BLaER1 (cell line): ENCODE measurements around the gene HELZ.

ENCODE experiments used
- H3K27ac ChIP-seq: shearing (Covaris generic); formaldehyde crosslinking; 2 replicates; pipeline ENCODE4 v1.8.1; 2022
- H3K27me3 ChIP-seq: shearing (Covaris generic); formaldehyde crosslinking; 2 replicates; pipeline ENCODE4 v1.8.1; 2022
- H3K36me3 ChIP-seq: shearing (Covaris generic); formaldehyde crosslinking; 2 replicates; pipeline ENCODE4 v1.8.1; 2022
- H3K4me1 ChIP-seq: shearing (Covaris generic); formaldehyde crosslinking; 2 replicates; pipeline ENCODE4 v1.8.1; 2022
- H3K4me2 ChIP-seq: shearing (Covaris generic); formaldehyde crosslinking; 2 replicates; pipeline ENCODE4 v1.8.1; 2022
- H3K4me3 ChIP-seq: shearing (Covaris generic); formaldehyde crosslinking; 2 replicates; pipeline ENCODE4 v1.8.1; 2022
- H3K9ac ChIP-seq: shearing (Covaris generic); formaldehyde crosslinking; 2 replicates; pipeline ENCODE4 v1.8.1; 2022
- H3K9me3 ChIP-seq: shearing (Covaris generic); formaldehyde crosslinking; 2 replicates; pipeline ENCODE4 v1.8.1; 2022
- H4K20me1 ChIP-seq: shearing (Covaris generic); formaldehyde crosslinking; 2 replicates; pipeline ENCODE4 v1.8.1; 2022
- Cebpa-rat ChIP-seq: shearing (Covaris generic); IDR thresholded peaks from 2 replicates; pipeline ENCODE4 v1.8.1; 2022

HELZ gene

GRCh38 chr17:67168496-67168895 is 76.5 kb downstream of the HELZ start:
- no peaks in the 10 kb centered on the region for H3K27me3 ChIP-seq
- H3K4me2 ChIP-seq, result no peak overlapping the region
- no peak overlapping the region for H3K27ac ChIP-seq
- no peak for TF ChIP-seq Cebpa-rat
- H3K4me1 ChIP-seq, result no peaks in the 10 kb centered on the region
- peaks cover 92% of the 10 kb centered on the region for H3K36me3 ChIP-seq
- no peaks in the 10 kb centered on the region for H4K20me1 ChIP-seq
- H3K9me3 ChIP-seq, result no peaks in the 10 kb centered on the region
- H3K9ac ChIP-seq, result no peak overlapping the region
- no peak overlapping the region for H3K4me3 ChIP-seq

GRCh38 chr17:67165201-67165600 is 79.8 kb downstream of the HELZ start:
- no peak overlapping the region for H3K9ac ChIP-seq
- no peaks in the 10 kb centered on the region for H3K9me3 ChIP-seq
- no peak for TF ChIP-seq Cebpa-rat
- H3K27ac ChIP-seq, result no peak overlapping the region
- no peak overlapping the region for H3K4me3 ChIP-seq
- H4K20me1 ChIP-seq, result no peaks in the 10 kb centered on the region
- peaks cover 90% of the 10 kb centered on the region for H3K36me3 ChIP-seq
- no peak overlapping the region for H3K4me2 ChIP-seq
- no peaks in the 10 kb centered on the region for H3K27me3 ChIP-seq
- H3K4me1 ChIP-seq, result no peaks in the 10 kb centered on the region

DNA sequence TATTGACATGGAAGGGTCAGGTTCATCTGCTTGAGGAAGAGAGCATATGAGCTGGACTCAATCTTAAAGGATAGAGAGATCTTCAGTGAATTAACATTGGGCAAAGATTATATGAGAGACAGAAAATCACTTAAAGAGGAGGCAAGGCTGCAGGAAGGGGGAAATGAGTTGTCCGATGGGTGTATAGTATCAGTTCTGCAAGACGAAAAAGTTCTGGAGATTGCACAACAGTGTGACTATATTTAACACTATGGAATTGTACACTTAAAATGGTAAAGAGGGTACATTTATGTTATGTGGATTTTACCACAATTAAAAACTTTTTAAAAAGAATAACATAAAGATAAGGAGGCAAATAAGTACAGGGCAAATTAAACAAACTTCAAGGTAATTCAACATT is 80.7 kb downstream of the HELZ start:
- Histone ChIP-seq H3K9ac (no peak overlapping the region), H3K4me3 (no peak overlapping the region), H3K4me1 (no peaks in the 10 kb centered on the region), H3K27me3 (no peaks in the 10 kb centered on the region), H3K4me2 (no peak overlapping the region), H3K9me3 (no peaks in the 10 kb centered on the region), H4K20me1 (no peaks in the 10 kb centered on the region), H3K36me3 (peaks cover 84% of the 10 kb centered on the region), H3K27ac (no peak overlapping the region)
- no peak for TF ChIP-seq Cebpa-rat

DNA sequence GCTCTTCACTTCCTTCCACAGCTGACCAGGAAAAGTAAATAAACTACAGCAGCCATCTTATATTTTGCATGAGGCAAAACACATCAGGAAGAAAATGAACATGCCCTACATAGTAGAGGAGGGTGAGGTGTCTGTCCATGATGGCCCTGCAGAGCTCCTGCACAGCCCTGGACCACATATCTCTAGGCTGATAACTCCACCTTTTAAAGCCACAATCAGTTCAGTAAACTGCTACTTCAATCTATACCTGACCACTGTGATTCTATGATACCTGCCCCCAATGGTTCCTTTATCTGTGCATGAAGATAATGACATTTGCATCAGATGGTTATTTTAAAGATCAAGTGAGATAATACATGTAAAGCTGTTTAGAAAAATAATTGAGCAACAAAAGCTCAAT is 82.2 kb downstream of the HELZ start:
- no peaks in the 10 kb centered on the region for H3K4me1 ChIP-seq
- no peak for TF ChIP-seq Cebpa-rat

DNA sequence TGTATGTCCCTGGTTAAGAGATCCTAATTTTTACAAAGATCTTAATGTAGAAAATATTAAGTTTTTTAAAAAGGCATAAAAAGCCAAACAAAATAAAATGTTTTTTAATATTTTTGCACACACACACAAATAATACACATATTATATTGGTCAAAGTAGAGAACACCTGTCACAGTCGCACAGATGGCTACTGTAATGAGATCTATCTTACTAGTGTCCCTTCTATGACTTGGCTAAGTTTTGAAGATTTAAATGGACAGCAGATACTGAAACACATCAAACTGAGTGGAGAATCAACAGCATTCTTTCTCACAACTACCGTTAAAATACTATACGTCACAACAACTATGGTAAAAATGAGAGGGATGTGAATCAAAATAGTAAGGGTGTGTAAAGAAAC is 83.4 kb downstream of the HELZ start:
- Histone ChIP-seq H3K4me2 (no peak overlapping the region), H3K27ac (no peak overlapping the region), H3K4me1 (no peaks in the 10 kb centered on the region), H3K36me3 (peaks cover 68% of the 10 kb centered on the region), H3K9ac (no peak overlapping the region), H3K27me3 (no peaks in the 10 kb centered on the region), H4K20me1 (no peaks in the 10 kb centered on the region), H3K9me3 (no peaks in the 10 kb centered on the region), H3K4me3 (no peak overlapping the region)
- TF ChIP-seq Cebpa-rat, result no peak

More for the DNA sequence above, 82.2 kb downstream of the HELZ start:
- H3K9ac ChIP-seq, result no peak overlapping the region
- H4K20me1 ChIP-seq, result no peaks in the 10 kb centered on the region
- no peak overlapping the region for H3K4me2 ChIP-seq
- no peaks in the 10 kb centered on the region for H3K27me3 ChIP-seq
- H3K36me3 ChIP-seq, result peaks cover 71% of the 10 kb centered on the region
- no peak overlapping the region for H3K27ac ChIP-seq
- no peak overlapping the region for H3K4me3 ChIP-seq
- H3K9me3 ChIP-seq, result no peaks in the 10 kb centered on the region

- Histone ChIP-seq H4K20me1 (no peaks in the 10 kb centered on the region), H3K4me1 (no peaks in the 10 kb centered on the region), H3K4me2 (no peak overlapping the region), H3K27ac (no peak overlapping the region), H3K27me3 (no peaks in the 10 kb centered on the region), H3K36me3 (peaks cover 65% of the 10 kb centered on the region), H3K9ac (no peak overlapping the region), H3K4me3 (no peak overlapping the region), H3K9me3 (no peaks in the 10 kb centered on the region)
- TF ChIP-seq Cebpa-rat, result no peak
Measured at GRCh38 chr17:67160791-67161190, 84.2 kb downstream of the HELZ start.

DNA sequence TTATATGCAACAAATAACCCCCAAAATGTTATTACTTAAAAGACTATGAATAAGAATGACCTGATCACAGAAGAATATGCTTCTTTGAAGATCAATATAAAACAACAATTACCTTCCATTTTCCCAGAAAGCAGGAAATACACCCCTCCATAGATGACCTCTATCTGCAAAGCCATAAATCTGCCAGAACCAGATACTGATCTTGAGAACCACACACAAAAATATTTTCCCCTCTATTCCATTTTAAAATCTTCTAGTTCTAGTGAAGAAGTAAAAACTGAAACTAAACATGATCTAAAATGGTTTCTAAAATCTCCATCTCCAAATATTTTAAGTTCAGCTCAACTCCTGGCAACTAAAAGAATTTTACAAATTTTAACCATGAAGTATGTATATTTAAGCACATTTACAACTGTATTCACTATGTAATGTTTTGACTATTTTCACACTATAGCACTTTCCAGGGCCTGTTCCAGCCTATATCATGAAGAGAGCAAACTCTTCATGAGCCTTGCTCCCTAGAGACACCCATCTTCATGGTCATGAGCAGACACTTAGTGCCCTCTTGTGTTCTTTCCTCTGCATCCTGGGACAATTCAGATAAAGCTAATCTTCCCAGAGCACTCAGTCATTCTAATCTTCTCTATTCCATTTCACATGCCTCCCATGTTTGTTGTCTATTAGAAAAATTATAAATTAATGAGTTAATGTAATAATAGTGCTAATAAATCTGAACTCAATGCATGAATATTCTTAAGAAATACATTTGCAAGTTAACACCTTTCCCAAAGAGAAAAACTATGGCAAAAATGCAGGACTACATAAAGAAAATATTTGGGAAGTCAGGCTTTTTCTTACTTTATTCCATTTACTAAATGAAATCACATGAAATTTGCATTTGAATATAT is 87.0 kb downstream of the HELZ start:
- TF ChIP-seq Cebpa-rat, result no peak
- no peaks in the 10 kb centered on the region for H3K9me3 ChIP-seq
- H3K27me3 ChIP-seq, result no peaks in the 10 kb centered on the region
- no peaks in the 10 kb centered on the region for H3K4me1 ChIP-seq
- H3K4me3 ChIP-seq, result no peak overlapping the region
- H3K9ac ChIP-seq, result no peak overlapping the region
- no peak overlapping the region for H3K4me2 ChIP-seq
- peaks cover 52% of the 10 kb centered on the region for H3K36me3 ChIP-seq
- H3K27ac ChIP-seq, result no peak overlapping the region
- no peaks in the 10 kb centered on the region for H4K20me1 ChIP-seq

DNA sequence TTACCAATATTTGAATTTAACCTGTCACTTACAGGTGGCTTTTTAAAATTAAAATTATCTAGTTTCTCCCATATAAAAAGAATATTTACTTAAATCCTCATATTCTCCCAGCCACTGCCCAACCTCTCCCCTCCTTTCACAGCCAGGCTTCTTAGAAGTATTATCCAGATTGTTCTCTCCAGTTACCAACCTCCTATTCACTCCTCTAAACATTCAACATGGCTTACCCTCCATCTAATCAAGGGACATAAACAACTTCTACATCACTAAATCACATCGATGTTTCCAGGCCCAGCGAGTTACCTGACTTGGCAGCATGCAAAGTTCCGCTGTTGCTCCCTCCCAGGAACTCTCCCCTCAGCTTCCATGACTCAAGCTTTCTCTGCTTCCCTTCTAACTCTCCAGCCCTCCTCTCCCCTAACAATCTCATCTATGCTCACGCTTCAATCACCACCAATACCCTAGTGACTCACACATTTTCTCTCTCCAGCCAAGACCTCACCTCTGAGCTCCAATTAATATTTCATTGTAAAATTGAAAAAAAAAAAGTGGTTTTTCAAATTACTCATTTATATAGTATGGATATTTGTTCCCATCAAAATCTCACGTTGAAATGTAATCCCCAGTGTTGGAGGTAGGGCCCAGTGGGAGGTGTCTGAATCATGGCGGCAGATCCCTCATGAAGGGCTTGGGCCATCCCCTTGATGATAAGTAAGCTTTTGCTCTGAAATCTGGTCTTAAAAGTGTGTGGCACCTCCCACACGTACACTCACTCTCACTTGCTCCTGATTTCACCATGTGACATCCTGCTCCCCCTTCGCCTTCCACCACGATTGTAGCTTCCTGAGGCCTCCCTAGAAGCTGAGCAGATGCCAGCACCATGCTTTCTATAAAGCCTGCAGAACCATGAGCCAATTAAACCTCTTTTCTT is 88.5 kb downstream of the HELZ start:
- peaks cover 51% of the 10 kb centered on the region for H3K36me3 ChIP-seq
- no peak for TF ChIP-seq Cebpa-rat
- no peaks in the 10 kb centered on the region for H4K20me1 ChIP-seq
- H3K4me1 ChIP-seq, result no peaks in the 10 kb centered on the region
- H3K4me2 ChIP-seq, result no peak overlapping the region
- no peak overlapping the region for H3K9ac ChIP-seq
- H3K4me3 ChIP-seq, result no peak overlapping the region
- H3K27me3 ChIP-seq, result no peaks in the 10 kb centered on the region
- H3K9me3 ChIP-seq, result no peaks in the 10 kb centered on the region
- H3K27ac ChIP-seq, result no peak overlapping the region

DNA sequence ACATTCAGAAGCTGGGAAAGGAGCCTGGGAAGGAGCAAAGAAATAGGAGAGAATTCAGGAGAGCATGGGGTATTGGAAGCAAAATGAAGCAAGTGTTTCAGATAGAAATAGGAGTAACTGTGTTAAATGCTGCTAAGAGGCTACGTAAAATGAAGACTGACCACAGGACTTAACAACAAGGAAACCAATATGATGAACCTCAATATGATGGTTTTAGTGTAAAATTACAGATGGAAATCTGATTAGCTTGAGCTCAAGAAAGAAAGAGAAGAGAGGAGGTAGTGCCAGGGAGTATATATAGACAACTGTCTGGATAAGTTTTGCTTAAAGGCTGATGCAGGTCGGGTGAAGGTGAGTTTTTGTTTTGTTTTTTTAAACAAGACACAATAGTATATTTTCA is 92.2 kb downstream of the HELZ start:
- Histone ChIP-seq H3K4me2 (no peak overlapping the region), H3K4me3 (no peak overlapping the region), H3K4me1 (no peaks in the 10 kb centered on the region), H3K27me3 (no peaks in the 10 kb centered on the region), H4K20me1 (no peaks in the 10 kb centered on the region), H3K9me3 (no peaks in the 10 kb centered on the region), H3K9ac (no peak overlapping the region), H3K36me3 (peaks cover 72% of the 10 kb centered on the region), H3K27ac (no peak overlapping the region)
- no peak for TF ChIP-seq Cebpa-rat

DNA sequence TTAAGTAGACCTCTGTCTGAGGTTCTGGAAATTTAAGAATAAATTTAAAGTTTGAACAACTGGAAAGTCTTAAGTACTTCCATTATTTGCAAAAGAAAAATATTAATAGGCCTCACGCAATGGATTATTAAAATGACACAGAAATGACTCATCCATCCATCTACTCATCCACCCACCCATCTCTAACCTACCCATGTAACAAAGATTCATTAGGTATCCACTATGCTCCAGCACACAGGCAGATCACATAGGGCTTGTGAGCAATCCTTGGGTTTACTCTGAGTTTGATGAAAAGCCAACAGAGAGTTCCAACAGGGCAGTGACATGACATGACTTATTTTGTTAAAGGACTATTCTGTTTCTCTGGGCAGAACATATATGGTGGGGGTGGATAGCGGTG is 93.3 kb downstream of the HELZ start:
- Histone ChIP-seq H3K27ac (no peak overlapping the region), H4K20me1 (no peaks in the 10 kb centered on the region), H3K9ac (no peak overlapping the region)

More for the DNA sequence above, 93.3 kb downstream of the HELZ start:
- H3K4me1 ChIP-seq, result no peaks in the 10 kb centered on the region
- no peak overlapping the region for H3K4me3 ChIP-seq
- no peaks in the 10 kb centered on the region for H3K27me3 ChIP-seq
- TF ChIP-seq Cebpa-rat, result no peak
- H3K36me3 ChIP-seq, result peaks cover 77% of the 10 kb centered on the region
- no peak overlapping the region for H3K4me2 ChIP-seq
- H3K9me3 ChIP-seq, result no peaks in the 10 kb centered on the region
